Caco-2 (cell line): ENCODE measurements around the gene PDE4D. TPM values are rescaled to one million over a fixed set of nuclear protein-coding genes. Genes with fewer than 3 reads are reported as not detected.
A peak's percentile ranks its signal among the peaks of the same experiment; 100 is the strongest.

Source experiments
- BruUV-seq: library from RNA; stranded (reverse); fragments of 400-500 nt; replicated peaks from 2 replicates; lab custom pipeline; 2021; lab: Mats Ljungman, UMichigan
- CTCF ChIA-PET: fragments of 300-600 bp; sonication (Branson Sonifier 250); formaldehyde crosslinking; loops from one replicate; lab custom pipeline; 2022; ENCODE audit warnings: antibody characterized with exemption; lab: Charles Lee
- POLR2A ChIA-PET: fragments of 300-600 bp; sonication (Branson Sonifier 250); formaldehyde crosslinking; loops from one replicate; lab custom pipeline; 2022; ENCODE audit warnings: antibody characterized with exemption; lab: Charles Lee
- DNase-seq, 2 experiments: peaks; one replicate each; pipeline versions ENCODE4 v3.0.0 to v3.0.0-alpha.2; 2020 to 2022
- H3K27me3 ChIP-seq: replicated peaks from 2 replicates; pipeline ENCODE4 v1.6.0; 2011; ENCODE audit warnings: low read length; ENCODE audit not compliant: control insufficient read depth, insufficient read depth
- H3K36me3 ChIP-seq: 2 replicates; pipeline ENCODE4 v1.5.1; 2011; ENCODE audit warnings: low read length; ENCODE audit not compliant: control insufficient read depth, insufficient read depth
- H3K4me1 ChIP-seq: fragments of 250-450 bp; sonication (Bioruptor Pico); 2 replicates; pipeline ENCODE4 v1.5.1; 2020; ENCODE audit warnings: mild to moderate bottlenecking
- H3K4me3 ChIP-seq: 2 replicates; pipeline ENCODE4 v1.5.1; 2011; ENCODE audit warnings: low read depth, mild to moderate bottlenecking, control low read depth, low read length
- H3K9me3 ChIP-seq: fragments of 250-450 bp; sonication (Bioruptor Pico); 2 replicates; pipeline ENCODE4 v1.5.1; 2020; ENCODE audit warnings: mild to moderate bottlenecking, moderate library complexity
- H3K27ac Mint-ChIP-seq: one replicate; pipeline ENCODE4 v1.8.0; 2022; ENCODE audit warnings: mixed read lengths; ENCODE audit not compliant: unreplicated experiment
- H3K27me3 Mint-ChIP-seq: one replicate; pipeline ENCODE4 v1.8.0; 2022; ENCODE audit warnings: mixed read lengths; ENCODE audit not compliant: insufficient read depth, unreplicated experiment
- H3K36me3 Mint-ChIP-seq: one replicate; pipeline ENCODE4 v1.8.0; 2022; ENCODE audit warnings: mild to moderate bottlenecking, mixed read lengths; ENCODE audit not compliant: insufficient read depth, unreplicated experiment
- H3K4me1 Mint-ChIP-seq: one replicate; pipeline ENCODE4 v1.8.0; 2022; ENCODE audit warnings: low read depth, mixed read lengths; ENCODE audit not compliant: unreplicated experiment
- H3K4me3 Mint-ChIP-seq: one replicate; pipeline ENCODE4 v1.8.0; 2022; ENCODE audit warnings: mild to moderate bottlenecking, moderate library complexity, mixed read lengths; ENCODE audit not compliant: unreplicated experiment
- H3K9me3 Mint-ChIP-seq: one replicate; pipeline ENCODE4 v1.8.0; 2022; ENCODE audit warnings: mixed read lengths; ENCODE audit not compliant: unreplicated experiment
- intact Hi-C: fragments of 100-400 bp; cut with micrococcal nuclease; formaldehyde crosslinking; loops from one replicate; pipeline ENCODE4 v1.10.0; 2022; ENCODE audit not compliant: unreplicated experiment
- total RNA-seq: library from RNA; stranded (reverse); gene quantifications from 2 replicates; pipeline ENCODE4 v1.2.3, GENCODE V29; 2022
- TF ChIP-seq, protein P1 (sequence below), 2 experiments: fragments of 200-600 bp in 1 of 2; IDR thresholded peaks; 1 replicate in 1 of 2; 2 replicates in 1 of 2; pipeline versions ENCODE4 v1.5.1 to v1.8.0; 2011 to 2022; ENCODE audit warnings: antibody characterized with exemption in 1 of 2, control low read depth in 1 of 2, inconsistent platforms in 1 of 2, low read depth in 1 of 2, low read length in 1 of 2, mild to moderate bottlenecking in 1 of 2, moderate library complexity in 1 of 2; ENCODE audit not compliant: insufficient read depth in 1 of 2, severe bottlenecking in 1 of 2, unreplicated experiment in 1 of 2

Gene PDE4D
- total RNA-seq, 1 experiment from 2014 or later, result 89.8 TPM

DNA sequence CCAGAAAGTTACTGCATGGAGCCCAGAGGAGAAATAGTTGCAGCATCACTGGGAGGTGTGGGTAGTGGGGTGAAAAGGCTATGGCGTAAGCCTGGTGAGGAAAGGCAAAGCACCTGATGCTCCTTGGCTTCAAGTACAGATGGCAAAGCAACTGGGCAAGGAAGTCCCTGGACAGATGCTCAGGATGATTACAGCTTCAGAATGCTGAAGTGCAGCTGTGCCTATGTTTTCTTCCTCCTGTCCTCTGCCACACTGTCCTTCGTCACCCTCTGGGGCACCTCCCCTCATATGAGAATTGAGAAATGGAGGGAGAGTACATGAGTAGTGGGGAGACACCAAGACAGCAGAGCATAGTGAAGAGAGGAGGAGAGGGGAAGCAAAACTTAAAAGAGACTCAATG is 328.0 kb downstream of the PDE4D start:
- Mint-ChIP-seq H3K9me3 (no peaks in the 10 kb centered on the region), H3K27ac (no peak overlapping the region), H3K36me3 (peaks cover under 1% of the 10 kb centered on the region), H3K27me3 (no peaks in the 10 kb centered on the region), H3K4me3 (no peak overlapping the region), H3K4me1 (peaks cover 19% of the 10 kb centered on the region)
- H3K27me3 ChIP-seq, result no peaks in the 10 kb centered on the region
- peaks cover 7% of the 10 kb centered on the region for H3K4me1 ChIP-seq
- no peak overlapping the region for H3K4me3 ChIP-seq
- TF ChIP-seq, protein P1, sequence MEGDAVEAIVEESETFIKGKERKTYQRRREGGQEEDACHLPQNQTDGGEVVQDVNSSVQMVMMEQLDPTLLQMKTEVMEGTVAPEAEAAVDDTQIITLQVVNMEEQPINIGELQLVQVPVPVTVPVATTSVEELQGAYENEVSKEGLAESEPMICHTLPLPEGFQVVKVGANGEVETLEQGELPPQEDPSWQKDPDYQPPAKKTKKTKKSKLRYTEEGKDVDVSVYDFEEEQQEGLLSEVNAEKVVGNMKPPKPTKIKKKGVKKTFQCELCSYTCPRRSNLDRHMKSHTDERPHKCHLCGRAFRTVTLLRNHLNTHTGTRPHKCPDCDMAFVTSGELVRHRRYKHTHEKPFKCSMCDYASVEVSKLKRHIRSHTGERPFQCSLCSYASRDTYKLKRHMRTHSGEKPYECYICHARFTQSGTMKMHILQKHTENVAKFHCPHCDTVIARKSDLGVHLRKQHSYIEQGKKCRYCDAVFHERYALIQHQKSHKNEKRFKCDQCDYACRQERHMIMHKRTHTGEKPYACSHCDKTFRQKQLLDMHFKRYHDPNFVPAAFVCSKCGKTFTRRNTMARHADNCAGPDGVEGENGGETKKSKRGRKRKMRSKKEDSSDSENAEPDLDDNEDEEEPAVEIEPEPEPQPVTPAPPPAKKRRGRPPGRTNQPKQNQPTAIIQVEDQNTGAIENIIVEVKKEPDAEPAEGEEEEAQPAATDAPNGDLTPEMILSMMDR (IDR thresholded peaks at IDR 0.05; ENCODE audit: insufficient read depth in 1 of 2, low read depth in 1 of 2, low read length in 1 of 2, severe bottlenecking in 1 of 2, unreplicated experiment in 1 of 2), result no peak
- BruUV-seq, result no TSS peak
- intact Hi-C loops, result no loop called here
- CTCF ChIA-PET, result no interaction called here
- POLR2A ChIA-PET, result no interaction called here
- DNase-seq, result no peak
- H3K9me3 ChIP-seq, result no peaks in the 10 kb centered on the region
- no peaks in the 10 kb centered on the region for H3K36me3 ChIP-seq

DNA sequence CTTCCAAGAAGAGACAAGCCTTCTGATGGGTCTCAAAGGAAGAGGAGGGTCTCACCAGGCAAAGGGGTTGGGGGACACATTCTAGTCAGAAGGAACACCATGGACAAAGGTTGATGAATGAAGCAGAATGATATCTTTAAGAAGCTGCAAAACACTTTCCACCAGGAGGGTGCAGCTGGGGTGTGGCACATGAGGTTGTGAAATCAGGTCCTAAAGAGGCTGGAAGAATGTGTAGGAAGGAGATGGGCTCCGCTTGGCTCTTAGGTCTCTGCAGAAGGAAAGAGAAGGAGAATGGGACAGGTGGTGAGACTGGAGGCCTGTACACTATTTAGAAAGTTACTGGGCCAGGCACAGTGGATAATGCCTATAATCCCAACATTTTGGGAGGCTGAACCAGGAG is 328.6 kb downstream of the PDE4D start:
- Mint-ChIP-seq H3K9me3 (no peaks in the 10 kb centered on the region), H3K4me1 (peaks cover 23% of the 10 kb centered on the region), H3K4me3 (no peak overlapping the region), H3K27ac (no peak overlapping the region), H3K36me3 (peaks cover 4% of the 10 kb centered on the region), H3K27me3 (no peaks in the 10 kb centered on the region)
- intact Hi-C loops, result no loop called here
- ChIA-PET POLR2A (no interaction called here), CTCF (interaction anchor here (0.6 kb wide), 1 partner anchor 451 kb away, joined by 4 read pairs; no protein-coding TSS in a partner anchor)
- DNase-seq, result no peak
- H3K4me3 ChIP-seq, result no peak overlapping the region
- H3K4me1 ChIP-seq, result peaks cover 7% of the 10 kb centered on the region
- no TSS peak for BruUV-seq
- H3K27me3 ChIP-seq, result no peaks in the 10 kb centered on the region
- H3K36me3 ChIP-seq, result no peaks in the 10 kb centered on the region
- TF ChIP-seq, protein P1 (IDR thresholded peaks at IDR 0.05; ENCODE audit: insufficient read depth in 1 of 2, low read depth in 1 of 2, low read length in 1 of 2, severe bottlenecking in 1 of 2, unreplicated experiment in 1 of 2), result no peak
- no peaks in the 10 kb centered on the region for H3K9me3 ChIP-seq

DNA sequence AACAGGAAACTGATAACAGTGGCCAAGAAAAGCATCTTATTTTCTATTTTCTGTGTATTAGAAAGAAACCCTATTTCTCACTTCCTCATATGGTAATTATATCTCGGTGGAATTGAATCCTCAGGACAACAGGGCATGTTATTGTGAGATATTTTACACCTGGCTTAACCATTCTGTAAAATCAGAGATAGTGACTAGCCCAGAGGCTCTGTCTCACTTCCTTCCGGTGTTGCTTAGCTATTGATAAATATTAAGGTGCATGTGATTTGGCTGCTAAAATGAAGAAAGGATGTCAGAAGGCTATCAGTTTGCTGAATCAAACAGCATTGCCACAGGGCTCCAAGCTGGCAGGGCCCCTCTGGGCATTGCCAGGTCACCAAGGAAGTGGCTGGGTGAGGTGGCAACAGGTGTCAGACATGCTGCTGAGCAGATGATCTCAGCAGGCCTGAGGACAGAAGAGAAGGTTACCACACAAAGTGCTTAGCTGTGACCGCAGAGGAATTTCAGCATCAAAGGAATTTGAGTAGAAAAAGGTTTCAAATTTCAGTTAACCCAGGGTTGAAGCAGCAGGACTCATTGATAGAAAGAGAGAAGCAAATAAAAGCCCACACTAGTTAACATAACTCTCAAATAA is 330.7 kb downstream of the PDE4D start:
- H3K9me3 ChIP-seq, result no peaks in the 10 kb centered on the region
- Mint-ChIP-seq H3K9me3 (no peaks in the 10 kb centered on the region), H3K4me1 (peaks cover 23% of the 10 kb centered on the region), H3K36me3 (peaks cover 4% of the 10 kb centered on the region), H3K27me3 (no peaks in the 10 kb centered on the region), H3K4me3 (no peak overlapping the region), H3K27ac (peak overlapping the region; percentile 34)
- TF ChIP-seq, protein P1 (IDR thresholded peaks at IDR 0.05; ENCODE audit: insufficient read depth in 1 of 2, low read depth in 1 of 2, low read length in 1 of 2, severe bottlenecking in 1 of 2, unreplicated experiment in 1 of 2), result no peak
- no peaks in the 10 kb centered on the region for H3K27me3 ChIP-seq
- no peaks in the 10 kb centered on the region for H3K36me3 ChIP-seq
- BruUV-seq, result no TSS peak
- CTCF ChIA-PET, result no interaction called here
- H3K4me1 ChIP-seq, result peaks cover 7% of the 10 kb centered on the region
- peak; percentile 30 to 44 for DNase-seq
- no peak overlapping the region for H3K4me3 ChIP-seq
- POLR2A ChIA-PET, result no interaction called here
- intact Hi-C loops, result no loop called here
